HUES64 (cell line): ENCODE measurements around the gene C4orf50.

Experiments
- H3K27ac ChIP-seq: 2 replicates; pipeline ENCODE4 v1.7.0; 2013; ENCODE audit warnings: low read depth, low read length, inconsistent platforms
- H3K27me3 ChIP-seq: 2 replicates; pipeline ENCODE4 v1.6.1; 2013; ENCODE audit warnings: mild to moderate bottlenecking, low read length; ENCODE audit not compliant: insufficient read depth
- H3K36me3 ChIP-seq: 2 replicates; pipeline ENCODE4 v1.6.1; 2013; ENCODE audit warnings: mild to moderate bottlenecking, low read length; ENCODE audit not compliant: insufficient read depth
- H3K4me1 ChIP-seq: 2 replicates; pipeline ENCODE4 v1.6.1; 2013; ENCODE audit warnings: mild to moderate bottlenecking, low read length, moderate library complexity; ENCODE audit not compliant: insufficient read depth
- H3K4me3 ChIP-seq: 2 replicates; pipeline ENCODE4 v1.5.1; 2013; ENCODE audit warnings: mild to moderate bottlenecking, low read length, moderate library complexity
- H3K9ac ChIP-seq: 2 replicates; pipeline ENCODE4 v1.6.1; 2013; ENCODE audit warnings: mild to moderate bottlenecking, low read depth, low read length
- H3K9me3 ChIP-seq: 2 replicates; pipeline ENCODE4 v1.6.1; 2013; ENCODE audit warnings: low read depth, low read length; ENCODE audit not compliant: insufficient read depth
- WGBS: fragments of 150-250, 120-280 bp; methylation state at CpG from one replicate; pipeline ENCODE4 v1.1.7; 2013; ENCODE audit warnings: missing lambda C conversion rate; 5-methylcytosine and 5-hydroxymethylcytosine counted together

C4orf50 gene

GRCh38 chr4:6027392-6027791 lies 9.2 kb upstream of the C4orf50 start:
- Histone ChIP-seq H3K4me1 (peaks cover 10% of the 10 kb centered on the region), H3K9ac (no peak overlapping the region), H3K36me3 (no peaks in the 10 kb centered on the region), H3K9me3 (no peaks in the 10 kb centered on the region), H3K27me3 (no peaks in the 10 kb centered on the region), H3K4me3 (no peak overlapping the region), H3K27ac (no peak overlapping the region)
- 92% methylated on average over 9 of the region's 9 CpGs for WGBS

GRCh38 chr4:6024313-6024960 lies 6.2 kb upstream of the C4orf50 start:
- Histone ChIP-seq H3K27me3 (no peaks in the 10 kb centered on the region), H3K4me3 (no peak overlapping the region), H3K9me3 (no peaks in the 10 kb centered on the region), H3K4me1 (peaks cover 8% of the 10 kb centered on the region), H3K36me3 (no peaks in the 10 kb centered on the region), H3K9ac (no peak overlapping the region), H3K27ac (no peak overlapping the region)
- 88% methylated on average over 19 of the region's 20 CpGs for WGBS

GRCh38 chr4:6023731-6024130 lies 5.5 kb upstream of the C4orf50 start:
- 91% methylated on average over 10 of the region's 10 CpGs for WGBS
- Histone ChIP-seq H3K27me3 (no peaks in the 10 kb centered on the region), H3K27ac (no peak overlapping the region), H3K36me3 (no peaks in the 10 kb centered on the region), H3K4me3 (no peak overlapping the region), H3K4me1 (peaks cover 5% of the 10 kb centered on the region; the same call in 1 of the 2 replicates), H3K9ac (no peak overlapping the region), H3K9me3 (no peaks in the 10 kb centered on the region)

- Histone ChIP-seq H3K27ac (no peak overlapping the region), H3K27me3 (no peaks in the 10 kb centered on the region), H3K36me3 (no peaks in the 10 kb centered on the region), H3K9ac (no peak overlapping the region), H3K4me1 (peaks cover 5% of the 10 kb centered on the region; the same call in 1 of the 2 replicates), H3K4me3 (no peak overlapping the region), H3K9me3 (no peaks in the 10 kb centered on the region)
- 88% methylated on average over 30 of the region's 30 CpGs for WGBS
Measured at GRCh38 chr4:6022607-6023288, 4.5 kb upstream of the C4orf50 start.

GRCh38 chr4:6021831-6022606 lies 3.8 kb upstream of the C4orf50 start:
- no peak overlapping the region for H3K27ac ChIP-seq
- H3K4me3 ChIP-seq: no peak overlapping the region
- 93% methylated on average over 20 of the region's 20 CpGs for WGBS
- H3K4me1 ChIP-seq: peaks cover 5% of the 10 kb centered on the region; the same call in 1 of the 2 replicates
- H3K36me3 ChIP-seq: no peaks in the 10 kb centered on the region
- no peaks in the 10 kb centered on the region for H3K9me3 ChIP-seq
- H3K27me3 ChIP-seq: no peaks in the 10 kb centered on the region
- H3K9ac ChIP-seq: no peak overlapping the region

- Histone ChIP-seq H3K36me3 (no peaks in the 10 kb centered on the region), H3K4me3 (no peak overlapping the region), H3K27me3 (no peaks in the 10 kb centered on the region), H3K9me3 (no peaks in the 10 kb centered on the region), H3K9ac (no peak overlapping the region), H3K27ac (no peak overlapping the region), H3K4me1 (peaks cover 5% of the 10 kb centered on the region; the same call in 1 of the 2 replicates)
- WGBS: 76% methylated on average over 8 of the region's 8 CpGs
Measured at GRCh38 chr4:6020613-6021012, 2.4 kb upstream of the C4orf50 start.

GRCh38 chr4:6019316-6020263 lies 1.4 kb upstream of the C4orf50 start:
- H3K27ac ChIP-seq: no peak overlapping the region
- no peaks in the 10 kb centered on the region for H3K27me3 ChIP-seq
- H3K4me1 ChIP-seq: peaks cover 5% of the 10 kb centered on the region; the same call in 1 of the 2 replicates
- WGBS: 38% methylated on average over 20 of the region's 22 CpGs
- H3K9ac ChIP-seq: no peak overlapping the region; the same call in 1 of the 2 replicates
- no peaks in the 10 kb centered on the region for H3K36me3 ChIP-seq
- H3K9me3 ChIP-seq: no peaks in the 10 kb centered on the region
- H3K4me3 ChIP-seq: no peak overlapping the region

- no peaks in the 10 kb centered on the region for H3K36me3 ChIP-seq
- H3K27me3 ChIP-seq: no peaks in the 10 kb centered on the region
- WGBS: 93% methylated on average over 11 of the region's 11 CpGs
- H3K27ac ChIP-seq: no peak overlapping the region
- peaks cover 5% of the 10 kb centered on the region; the same call in 1 of the 2 replicates for H3K4me1 ChIP-seq
- H3K9me3 ChIP-seq: no peaks in the 10 kb centered on the region
- H3K9ac ChIP-seq: no peak overlapping the region
- H3K4me3 ChIP-seq: no peak overlapping the region
Measured at GRCh38 chr4:6017800-6018199, 431 bp downstream of the C4orf50 start.

GRCh38 chr4:6017030-6017429 lies 1.2 kb downstream of the C4orf50 start:
- H3K9ac ChIP-seq: no peak overlapping the region
- H3K27me3 ChIP-seq: no peaks in the 10 kb centered on the region
- H3K36me3 ChIP-seq: no peaks in the 10 kb centered on the region
- H3K27ac ChIP-seq: no peak overlapping the region
- H3K4me1 ChIP-seq: peaks cover 5% of the 10 kb centered on the region; the same call in 1 of the 2 replicates
- H3K9me3 ChIP-seq: no peaks in the 10 kb centered on the region
- 83% methylated on average over 10 of the region's 10 CpGs for WGBS
- no peak overlapping the region for H3K4me3 ChIP-seq

- 93% methylated on average over 12 of the region's 12 CpGs for WGBS
Measured at GRCh38 chr4:6013564-6013963, 4.7 kb downstream of the C4orf50 start.

More at GRCh38 chr4:6013564-6013963, 4.7 kb downstream of the C4orf50 start:
- H3K27me3 ChIP-seq: peaks cover 17% of the 10 kb centered on the region
- H3K4me3 ChIP-seq: no peak overlapping the region
- H3K36me3 ChIP-seq: no peaks in the 10 kb centered on the region
- no peak overlapping the region for H3K27ac ChIP-seq
- H3K4me1 ChIP-seq: no peaks in the 10 kb centered on the region
- H3K9ac ChIP-seq: no peak overlapping the region
- no peaks in the 10 kb centered on the region for H3K9me3 ChIP-seq
